ENCODE measurements around the gene RAB11A.
A peak's percentile ranks its signal among the peaks of the same experiment; 100 is the strongest.
"Not testable (repeated sequence)": the region's sequence is repeated elsewhere in the genome, so short reads cannot be mapped to it uniquely, and the experiment has no call there.

RAB11A gene

GRCh38 chr15:65845826-65846519 is 23.3 kb upstream of the RAB11A start:
- no peak for DNase-seq (ENCODE audit: low spot score)

GRCh38 chr15:65847989-65848388 is 21.3 kb upstream of the RAB11A start:
- DNase-seq (ENCODE audit: low spot score) = no peak

GRCh38 chr15:65851981-65852380 is 17.3 kb upstream of the RAB11A start:
- no peak for DNase-seq (ENCODE audit: low spot score)

- DNase-seq (ENCODE audit: low spot score) = peak; percentile 72
Observed at GRCh38 chr15:65856821-65857455, 12.4 kb upstream of the RAB11A start.

- DNase-seq (ENCODE audit: low spot score) = no peak
Observed at GRCh38 chr15:65857718-65858402, 11.4 kb upstream of the RAB11A start.

GRCh38 chr15:65862682-65863081 is 6.6 kb upstream of the RAB11A start:
- peak; percentile 57 for DNase-seq (ENCODE audit: low spot score)

- no peak for DNase-seq (ENCODE audit: low spot score)
Observed at GRCh38 chr15:65863106-65863505, 6.2 kb upstream of the RAB11A start.

- no peak for DNase-seq (ENCODE audit: low spot score)
Observed at GRCh38 chr15:65867244-65867643, 2.0 kb upstream of the RAB11A start.

- not testable (repeated sequence) for DNase-seq (ENCODE audit: low spot score)
Observed at GRCh38 chr15:65867933-65868332, 1.4 kb upstream of the RAB11A start.

GRCh38 chr15:65868546-65869125 is 655 bp upstream of the RAB11A start:
- DNase-seq (ENCODE audit: low spot score) = no peak

- peak; percentile 70 for DNase-seq (ENCODE audit: low spot score)
Observed at GRCh38 chr15:65869954-65870871, 922 bp downstream of the RAB11A start.

- peak; percentile 73 for DNase-seq (ENCODE audit: low spot score)
Observed at GRCh38 chr15:65870889-65871533, 1.7 kb downstream of the RAB11A start.

- DNase-seq (ENCODE audit: low spot score) = not testable (repeated sequence)
Observed at GRCh38 chr15:65871886-65872285, 2.6 kb downstream of the RAB11A start.

GRCh38 chr15:65872596-65872995 is 3.3 kb downstream of the RAB11A start:
- peak; percentile 12 for DNase-seq (ENCODE audit: low spot score)

GRCh38 chr15:65873256-65873655 is 4.0 kb downstream of the RAB11A start:
- DNase-seq (ENCODE audit: low spot score) = no peak

- DNase-seq (ENCODE audit: low spot score) = no peak
Observed at GRCh38 chr15:65875458-65875857, 6.2 kb downstream of the RAB11A start.

- DNase-seq (ENCODE audit: low spot score) = no peak
Observed at GRCh38 chr15:65877749-65878148, 8.5 kb downstream of the RAB11A start.

GRCh38 chr15:65881766-65882434 is 12.6 kb downstream of the RAB11A start:
- no peak for DNase-seq (ENCODE audit: low spot score)

- DNase-seq (ENCODE audit: low spot score) = no peak
Observed at GRCh38 chr15:65883571-65883970, 14.3 kb downstream of the RAB11A start.

- DNase-seq (ENCODE audit: low spot score) = no peak
Observed at GRCh38 chr15:65884511-65884910, 15.2 kb downstream of the RAB11A start.
